HG02642 (cell line): Measurements from ENCODE around the gene TP53I3.
"Not testable (repeated sequence)": the region's sequence is repeated elsewhere in the genome, so short reads cannot be mapped to it uniquely, and the experiment has no call there.

Experiments used
- ATAC-seq: cut with Tn5 transposase; IDR thresholded peaks from one replicate; pipeline ENCODE4 v1.9.1; 2021; ENCODE audit warnings: mild to moderate bottlenecking; ENCODE audit not compliant: unreplicated experiment, poor library complexity

Gene TP53I3, protein sequence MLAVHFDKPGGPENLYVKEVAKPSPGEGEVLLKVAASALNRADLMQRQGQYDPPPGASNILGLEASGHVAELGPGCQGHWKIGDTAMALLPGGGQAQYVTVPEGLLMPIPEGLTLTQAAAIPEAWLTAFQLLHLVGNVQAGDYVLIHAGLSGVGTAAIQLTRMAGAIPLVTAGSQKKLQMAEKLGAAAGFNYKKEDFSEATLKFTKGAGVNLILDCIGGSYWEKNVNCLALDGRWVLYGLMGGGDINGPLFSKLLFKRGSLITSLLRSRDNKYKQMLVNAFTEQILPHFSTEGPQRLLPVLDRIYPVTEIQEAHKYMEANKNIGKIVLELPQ

DNA sequence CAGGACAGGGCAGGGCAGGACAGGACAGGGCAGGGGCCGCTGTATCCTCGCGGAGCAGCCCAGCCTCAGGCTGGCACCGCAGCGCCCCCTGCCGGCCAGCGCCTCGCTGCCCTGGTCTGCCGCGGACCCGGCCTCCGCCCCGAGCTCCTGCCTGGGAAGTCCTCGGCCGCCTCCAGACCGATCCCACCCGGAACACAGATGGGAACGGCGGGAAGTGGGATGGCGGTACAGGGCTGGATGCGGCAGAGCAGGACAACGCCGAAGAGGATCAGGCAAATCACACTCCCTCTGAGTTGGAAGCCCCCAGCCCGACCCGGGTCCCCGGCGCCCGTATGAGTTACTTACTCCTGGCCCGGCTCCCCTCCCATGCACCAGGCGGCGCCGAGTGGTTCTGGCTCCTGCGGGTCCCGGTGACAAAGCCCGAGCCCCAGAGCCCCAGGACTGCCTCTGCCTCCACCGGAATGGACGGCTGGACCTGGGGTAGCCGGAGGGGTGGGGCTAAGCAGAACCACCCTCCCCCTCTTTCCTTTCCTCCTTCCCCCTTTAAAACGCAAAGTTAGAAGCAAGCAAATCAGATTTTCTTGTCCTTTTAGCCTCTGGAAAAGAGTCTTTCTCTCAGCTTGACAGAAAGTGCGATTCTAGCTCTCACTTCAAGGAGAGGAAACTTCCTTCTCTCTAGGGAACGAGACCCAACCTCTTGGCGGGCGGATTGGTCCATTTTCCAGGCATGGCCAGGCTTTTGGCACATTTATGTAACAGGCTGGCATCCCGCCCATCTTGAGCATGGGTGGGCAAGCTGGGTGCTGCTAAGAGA lies at the start of gene TP53I3:
TP53I3 (minus strand) TSS at position 449 of the 814 bp plus-strand sequence. CDS start 508 bp downstream, outside the sequence.
- ATAC-seq: peak; percentile 87

DNA sequence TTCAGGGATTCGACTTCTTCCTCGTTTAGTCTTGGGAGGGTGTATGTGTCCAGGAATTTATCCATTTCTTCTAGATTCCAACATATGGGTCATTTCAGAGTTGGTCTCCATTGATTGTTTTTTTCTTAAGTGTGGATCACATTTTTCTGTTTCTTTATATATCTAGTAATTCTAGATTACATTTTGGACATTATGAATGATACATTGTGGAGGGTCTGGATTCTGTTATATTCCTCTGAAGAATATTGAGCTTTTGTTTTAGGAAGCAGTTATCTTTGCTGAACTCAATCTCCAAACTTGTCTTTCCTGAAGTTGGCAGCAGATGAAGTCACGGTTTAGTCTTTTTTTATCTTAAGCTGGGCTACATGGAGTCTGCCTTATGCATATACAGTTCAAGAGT lies 47.9 kb upstream of the TP53I3 start:
- ATAC-seq: no peak

DNA sequence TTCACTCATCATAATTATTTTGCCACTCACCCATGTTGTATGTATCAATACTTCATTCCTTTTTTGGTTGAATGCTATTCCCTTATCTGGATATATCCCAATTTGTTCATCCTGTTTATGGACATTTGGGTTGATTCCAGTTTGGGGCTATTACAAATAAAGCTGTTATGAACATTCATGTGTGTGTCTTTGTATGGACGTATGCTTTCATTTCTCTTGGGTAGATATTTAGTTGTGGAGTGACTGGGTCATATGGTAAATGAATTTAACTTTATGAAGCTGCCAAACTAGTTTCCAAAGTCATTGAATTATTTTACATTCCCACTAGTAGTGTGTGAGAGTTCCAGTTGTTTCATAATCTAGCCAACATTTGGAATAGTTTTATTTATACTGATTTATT lies 41.3 kb upstream of the TP53I3 start:
- no peak for ATAC-seq

DNA sequence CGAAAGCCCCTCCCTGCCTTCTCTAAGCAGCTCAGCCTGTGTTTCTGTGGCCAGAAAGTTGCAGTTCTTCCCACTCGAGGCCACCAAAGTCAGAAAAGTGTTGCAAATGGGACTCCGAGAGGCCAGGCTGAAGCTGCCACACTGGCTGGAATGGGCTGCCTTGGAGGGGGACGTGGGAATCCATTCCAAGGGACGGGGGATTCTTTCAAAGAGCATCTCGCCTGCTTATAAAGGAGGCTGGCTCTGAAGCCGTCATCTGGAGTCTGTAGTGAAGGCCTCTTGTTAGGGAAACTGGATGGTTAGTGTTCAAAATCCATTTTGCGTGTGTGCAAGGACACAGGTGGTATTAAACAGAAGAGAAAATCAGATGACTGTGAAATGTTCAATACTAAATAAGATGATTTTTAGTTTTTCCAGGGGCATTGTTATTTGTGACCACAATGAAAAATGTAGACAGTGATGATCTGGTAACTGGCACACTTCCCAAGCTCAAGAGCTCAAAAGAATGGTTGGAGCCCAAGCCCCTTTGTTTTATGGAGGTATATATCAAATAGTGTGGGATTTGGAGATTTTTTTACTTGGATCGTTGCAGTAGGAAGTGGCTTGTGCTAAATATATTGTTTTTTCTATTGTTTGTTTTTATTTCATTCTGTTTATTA lies 39.4 kb upstream of the TP53I3 start:
- peak; percentile 13 for ATAC-seq

DNA sequence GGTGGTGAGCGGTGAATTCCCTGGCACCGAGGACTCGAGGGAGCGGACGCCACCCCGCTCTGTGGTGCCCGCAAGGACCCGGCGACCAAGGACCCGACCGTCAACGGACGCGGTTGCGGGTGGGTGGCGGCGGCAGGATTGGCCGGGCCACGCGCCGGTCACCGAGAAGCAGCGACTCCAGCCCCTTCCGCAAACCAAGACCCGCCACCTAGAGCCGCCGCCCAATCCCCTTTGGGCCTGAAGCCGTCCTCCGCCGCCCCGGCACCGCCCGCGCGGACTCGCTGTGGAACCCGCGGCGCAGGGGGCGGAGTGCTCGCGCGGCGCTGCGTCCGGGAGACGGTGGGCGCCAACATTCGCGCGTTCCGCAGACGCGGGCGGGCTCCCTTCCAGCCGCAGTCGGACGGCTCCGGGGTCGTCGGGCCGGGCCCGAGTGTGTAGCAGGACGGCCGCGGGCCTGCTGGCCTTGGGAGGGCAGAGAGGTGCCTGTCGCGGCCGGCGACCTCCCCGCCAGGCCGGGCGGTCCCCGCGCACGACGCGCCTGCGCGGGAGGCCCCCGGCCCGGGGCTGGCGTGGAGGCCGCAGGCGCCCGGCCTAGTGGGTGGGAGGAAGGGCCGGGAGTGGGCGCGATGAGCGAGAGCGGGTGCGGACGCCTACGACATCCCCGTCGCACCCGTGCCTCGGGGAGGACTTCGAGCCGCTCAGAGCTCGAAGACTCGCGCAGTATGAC lies 38.7 kb upstream of the TP53I3 start, which contains the start of the genes FAM228B and PFN4:
FAM228B (plus strand) TSS at position 275 of the 727 bp plus-strand sequence. CDS start 893 bp downstream, outside the sequence.
PFN4 (minus strand) TSS at position 140 of the 727 bp plus-strand sequence. CDS start 799 bp downstream, outside the sequence.
- peak; percentile 94 for ATAC-seq

DNA sequence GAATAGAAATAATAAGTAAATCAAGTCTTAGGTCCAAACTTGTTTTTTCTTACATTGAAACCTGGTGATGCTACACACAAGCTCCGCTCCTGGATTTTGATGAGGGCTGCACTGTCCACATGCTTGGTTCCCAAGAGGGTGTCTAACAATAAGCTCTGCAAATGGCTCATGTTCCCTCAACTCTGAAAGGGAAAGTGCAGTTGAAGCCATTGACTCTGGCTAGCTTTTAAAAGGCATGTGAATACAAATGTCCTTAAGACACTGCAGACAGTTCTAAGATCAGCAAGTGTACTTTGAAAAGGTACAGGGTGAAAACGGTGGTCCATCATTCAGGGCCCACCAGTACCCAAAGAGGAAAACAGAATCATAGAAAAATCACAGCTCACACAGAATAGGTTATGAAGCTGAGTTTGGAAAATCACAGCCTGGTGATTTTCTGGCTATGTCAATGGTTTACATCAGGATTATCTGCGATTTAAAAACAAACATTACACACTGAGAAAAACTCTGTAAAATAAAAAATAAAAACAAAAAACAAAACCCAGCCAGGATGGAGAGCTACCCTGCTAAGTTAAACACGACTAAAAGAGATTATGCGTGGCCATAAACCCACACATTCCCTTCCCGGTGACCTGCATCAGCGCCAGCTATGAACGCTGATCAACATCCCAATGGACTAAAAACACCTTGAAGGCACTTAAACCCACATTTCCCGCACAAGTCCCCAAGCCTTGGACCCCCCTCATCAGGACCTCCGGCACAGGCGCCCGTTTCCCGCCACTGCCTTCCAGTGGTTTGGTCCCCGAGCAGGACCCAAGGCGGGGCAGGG lies 37.9 kb upstream of the TP53I3 start:
- ATAC-seq: no peak

DNA sequence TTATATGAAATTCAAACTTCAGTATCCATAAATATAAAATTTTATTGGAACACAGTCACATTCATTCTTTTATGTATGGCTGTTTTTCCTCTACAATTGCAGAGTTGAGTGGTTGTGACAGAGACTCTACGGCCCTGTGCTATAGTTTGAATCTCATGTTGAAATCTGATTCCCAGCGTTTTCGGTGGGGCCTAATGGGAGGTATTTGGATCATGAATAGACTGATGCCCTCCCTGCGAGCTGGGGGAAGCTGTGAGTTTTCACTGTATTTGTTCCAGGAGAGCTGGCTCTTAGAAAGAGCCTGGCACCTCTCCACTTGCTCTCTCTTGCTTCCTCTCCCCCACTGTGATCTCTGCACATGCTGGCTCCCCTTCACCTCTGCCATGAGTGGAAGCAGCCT lies 36.8 kb upstream of the TP53I3 start:
- ATAC-seq: no peak

DNA sequence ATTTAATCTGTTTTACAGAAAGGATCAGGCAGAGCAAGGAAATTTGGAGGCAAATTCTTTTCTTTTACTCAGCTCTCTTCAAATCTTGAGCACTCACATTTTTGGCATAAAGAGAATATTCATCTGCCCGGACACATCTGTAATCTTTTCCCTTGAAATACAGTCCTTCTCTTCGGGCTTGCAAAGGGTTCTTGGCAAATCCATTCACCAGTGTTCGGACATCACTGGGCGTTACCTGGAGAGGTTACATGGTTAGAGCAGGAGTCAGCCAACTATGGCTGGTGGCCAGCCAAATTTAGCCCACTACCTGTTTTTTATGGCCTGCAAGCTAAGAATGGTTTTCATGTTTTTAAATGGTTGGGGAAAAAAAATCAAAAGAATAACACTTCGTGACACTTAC lies 36.4 kb upstream of the TP53I3 start:
- ATAC-seq: no peak

DNA sequence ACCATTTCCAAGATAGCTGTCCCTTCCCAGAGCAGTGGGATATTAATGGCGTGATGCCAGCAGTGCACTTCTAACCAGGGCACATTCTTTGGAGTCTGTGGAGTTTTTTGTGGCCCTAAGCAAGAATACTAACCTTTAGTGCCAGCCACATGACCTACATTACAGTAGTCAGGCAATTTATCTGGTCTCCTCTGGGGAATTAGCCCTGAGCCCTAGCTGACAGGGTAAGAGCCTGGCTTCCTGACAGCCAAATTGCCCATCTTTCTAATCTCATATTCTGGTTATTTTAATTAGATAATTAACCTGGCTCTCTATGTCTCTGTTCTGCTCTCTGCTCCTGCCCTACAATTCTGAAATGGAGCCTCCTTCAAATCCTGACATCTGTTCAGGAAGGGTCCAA lies 33.3 kb upstream of the TP53I3 start:
- ATAC-seq: no peak

DNA sequence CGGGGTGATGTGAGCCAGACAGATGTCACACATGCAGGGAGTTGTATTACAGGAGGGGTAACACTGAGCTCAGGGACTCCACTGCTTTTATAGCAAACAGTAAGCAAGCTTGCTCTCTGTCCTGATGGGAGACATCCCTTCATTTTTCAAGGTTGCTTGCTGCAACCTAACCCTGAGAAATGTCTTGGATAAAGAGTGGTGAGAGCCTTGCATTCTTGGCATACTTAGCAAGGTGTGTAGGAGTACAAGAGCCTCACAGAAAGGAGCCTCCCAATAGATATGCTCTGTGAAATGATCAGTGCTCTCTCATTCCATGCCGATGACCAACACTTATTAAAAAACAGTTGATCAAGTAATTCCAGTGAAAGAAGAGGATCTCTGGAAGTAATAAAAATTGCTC lies 30.4 kb upstream of the TP53I3 start:
- no peak for ATAC-seq

DNA sequence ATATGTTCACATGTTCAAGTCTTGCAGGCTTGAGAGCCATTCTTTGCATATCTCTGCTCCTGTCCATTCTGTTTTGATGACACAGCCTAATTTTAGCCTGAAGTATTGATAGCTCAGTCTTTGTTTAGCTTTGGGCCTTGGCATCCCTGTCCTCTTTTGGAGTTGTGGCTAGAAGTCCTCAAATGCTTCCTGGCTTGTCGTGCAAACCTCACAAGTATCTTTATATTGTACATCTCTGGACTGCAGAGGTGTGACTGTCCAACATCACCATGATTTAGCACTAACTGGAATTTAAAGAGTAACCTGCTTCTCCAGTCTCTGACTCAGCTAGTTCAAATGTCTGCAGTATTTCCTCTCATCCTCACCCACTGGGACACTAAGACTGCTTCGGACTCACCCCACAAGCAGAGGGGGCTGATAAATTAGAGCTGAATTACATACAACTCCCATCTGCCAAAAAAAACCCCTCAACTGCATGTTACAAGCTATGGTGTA lies 26.8 kb upstream of the TP53I3 start:
- no peak for ATAC-seq

DNA sequence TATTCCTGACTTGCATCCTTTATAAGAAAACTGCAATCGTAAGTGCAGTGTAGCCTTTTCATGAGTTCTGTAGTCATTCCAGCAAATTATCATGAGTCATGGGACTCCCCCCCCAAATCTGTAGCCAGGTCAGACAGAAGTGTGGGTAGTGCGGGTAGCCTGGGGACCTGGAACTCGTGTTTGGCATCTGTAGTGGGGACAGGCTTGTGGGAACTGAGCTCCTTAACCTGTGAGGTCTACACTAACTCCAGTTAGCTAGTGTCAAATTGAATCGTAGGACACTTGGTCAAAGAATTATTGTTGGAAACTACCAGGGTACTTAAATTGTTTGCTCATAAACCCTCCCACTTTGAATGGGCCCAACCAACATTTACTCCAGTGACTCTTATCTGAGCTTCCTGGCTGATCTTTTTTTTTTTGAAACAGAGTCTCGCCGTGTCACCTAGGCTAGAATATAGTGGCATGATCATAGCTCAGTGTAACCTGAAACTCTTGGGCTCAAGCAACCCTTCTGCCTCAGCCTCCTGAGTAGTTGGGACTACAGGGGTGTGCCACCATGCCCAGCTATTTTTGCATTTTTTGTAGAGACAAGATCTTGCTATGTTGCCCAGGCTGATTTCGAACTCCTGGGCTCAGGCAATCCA lies 26.1 kb upstream of the TP53I3 start:
- no peak for ATAC-seq

DNA sequence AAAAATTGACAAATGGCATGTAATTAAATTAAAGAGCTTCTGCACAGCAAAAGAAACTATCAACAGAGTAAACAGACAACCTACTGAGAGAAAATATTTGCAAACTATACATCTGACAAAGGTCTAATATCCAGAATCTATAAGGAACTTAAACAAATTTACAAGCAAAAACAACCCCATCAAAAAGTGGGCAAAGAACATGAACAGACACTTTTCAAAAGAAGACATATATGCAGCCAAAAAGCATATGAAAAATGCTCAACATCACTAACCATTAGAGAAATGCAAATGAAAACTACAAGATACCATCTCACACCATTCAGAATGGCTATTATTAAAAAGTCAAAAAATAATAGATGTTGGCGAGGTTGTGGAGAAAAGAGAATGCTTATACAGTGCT lies 24.8 kb upstream of the TP53I3 start:
- not testable (repeated sequence) for ATAC-seq

DNA sequence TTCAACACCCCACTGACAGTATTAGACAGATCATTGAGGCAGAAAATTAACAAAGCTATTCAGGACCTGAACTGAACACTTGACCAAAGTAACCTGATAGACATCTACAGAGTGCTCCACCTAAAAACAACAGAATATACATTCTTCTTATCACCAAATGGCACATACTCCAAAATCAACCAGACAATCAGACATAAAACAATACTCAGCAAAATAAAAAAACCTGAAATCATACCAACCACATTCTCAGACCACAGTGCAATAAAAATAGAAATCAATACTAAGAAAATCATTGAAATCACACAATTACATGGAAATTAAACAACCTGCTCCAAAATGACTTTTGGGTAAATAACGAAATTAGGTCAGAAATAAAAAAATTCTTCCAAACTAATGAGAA lies 22.7 kb upstream of the TP53I3 start:
- no peak for ATAC-seq

DNA sequence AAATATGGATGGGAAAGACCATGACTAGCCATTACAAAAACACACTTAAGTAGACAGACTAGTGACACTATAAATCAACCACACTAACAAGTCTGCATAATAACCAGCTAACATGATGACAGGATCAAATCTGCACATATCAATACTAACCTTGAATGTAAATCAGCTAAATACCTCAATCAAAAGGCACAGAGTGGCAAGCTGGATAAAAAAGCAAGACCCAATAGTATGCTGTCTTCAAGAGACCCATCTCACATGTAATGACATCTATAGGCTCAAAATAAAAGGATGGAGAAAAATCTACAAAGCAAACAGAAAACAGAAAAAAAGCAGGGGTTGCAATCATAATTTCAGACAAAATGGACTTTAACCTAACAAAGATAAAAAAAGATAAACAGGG lies 22.2 kb upstream of the TP53I3 start:
- no peak for ATAC-seq

DNA sequence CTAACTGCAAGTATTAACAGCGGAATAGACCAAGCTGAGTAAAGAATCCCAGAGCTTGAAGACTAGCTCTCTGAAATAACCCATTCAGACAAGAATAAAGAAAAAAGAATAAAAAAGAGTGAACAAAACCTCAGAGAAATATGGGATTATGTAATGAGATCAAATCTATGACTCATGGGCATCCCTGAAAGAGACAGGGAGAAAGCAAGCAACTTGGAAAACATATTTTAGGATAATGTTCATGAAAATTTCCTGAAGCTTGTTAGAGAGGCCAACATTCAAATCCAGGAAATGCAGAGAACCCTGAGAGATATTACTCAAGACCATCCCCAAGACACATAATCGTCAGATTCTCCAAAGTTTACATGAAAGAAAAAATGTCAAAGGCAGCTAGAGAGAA lies 21.2 kb upstream of the TP53I3 start:
- ATAC-seq: no peak

DNA sequence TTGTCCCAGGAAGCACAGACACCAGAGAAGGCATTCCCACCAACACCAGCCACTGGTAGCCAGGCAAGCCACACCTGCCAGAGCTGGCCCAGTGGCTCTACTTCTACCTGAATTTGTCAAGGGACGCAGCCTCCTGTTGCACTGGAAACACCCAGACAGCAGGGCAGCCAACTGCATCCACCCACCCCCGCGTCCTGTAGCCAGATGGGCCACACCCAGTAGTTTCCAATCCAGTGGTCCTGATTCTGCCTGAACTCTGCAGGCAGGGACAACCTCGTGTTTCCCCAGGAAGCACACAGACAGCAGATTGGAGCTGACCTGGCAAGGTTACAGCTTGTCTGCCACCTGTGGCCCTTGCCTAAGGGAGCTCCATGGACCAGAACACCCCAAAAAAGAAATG lies 20.3 kb upstream of the TP53I3 start:
- no peak for ATAC-seq

DNA sequence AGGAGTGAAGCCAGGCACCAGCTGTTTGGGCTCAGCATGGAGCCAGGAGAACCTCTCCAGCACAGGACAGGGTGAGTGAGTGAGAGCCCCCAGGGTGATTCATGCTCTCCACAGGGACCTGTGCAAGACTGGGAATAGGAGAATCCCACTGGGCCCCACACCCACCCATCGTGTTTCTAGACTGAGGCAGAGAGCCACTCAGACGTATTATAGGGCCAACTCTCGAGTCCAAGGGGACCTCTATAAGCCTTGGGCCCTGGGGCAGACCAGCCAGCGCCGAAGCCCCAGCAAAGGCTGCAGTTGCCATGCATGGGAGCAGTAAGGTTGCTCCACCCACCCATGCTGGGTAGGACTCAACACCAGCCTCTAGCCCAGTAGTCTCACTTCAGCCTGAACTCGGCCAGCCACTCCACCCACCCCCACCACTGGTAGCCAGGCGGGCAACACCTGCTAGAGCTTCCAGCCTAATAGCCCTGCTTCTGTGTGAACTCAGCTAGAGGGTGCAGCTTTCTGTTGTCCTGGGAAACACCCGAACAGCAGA lies 19.5 kb upstream of the TP53I3 start:
- ATAC-seq: no peak
